A204.1 (cell line): ENCODE data around the gene MCUB.
"Not testable (repeated sequence)": the region's sequence is repeated elsewhere in the genome, so short reads cannot be mapped to it uniquely, and the experiment has no call there.

Experiments
- FAIRE-seq: peaks from 2 replicates; lab custom pipeline; 2012; peaks lifted over from hg19 to GRCh38; lab: Jason Lieb, UNC

MCUB gene

GRCh38 chr4:109559983-109560686 lies at the start of gene MCUB:
Gene MCUB, plus strand, starts transcription at chr4:109560246. Its CDS starts 92 bp downstream, at chr4:109560338.
- no peak for FAIRE-seq

DNA sequence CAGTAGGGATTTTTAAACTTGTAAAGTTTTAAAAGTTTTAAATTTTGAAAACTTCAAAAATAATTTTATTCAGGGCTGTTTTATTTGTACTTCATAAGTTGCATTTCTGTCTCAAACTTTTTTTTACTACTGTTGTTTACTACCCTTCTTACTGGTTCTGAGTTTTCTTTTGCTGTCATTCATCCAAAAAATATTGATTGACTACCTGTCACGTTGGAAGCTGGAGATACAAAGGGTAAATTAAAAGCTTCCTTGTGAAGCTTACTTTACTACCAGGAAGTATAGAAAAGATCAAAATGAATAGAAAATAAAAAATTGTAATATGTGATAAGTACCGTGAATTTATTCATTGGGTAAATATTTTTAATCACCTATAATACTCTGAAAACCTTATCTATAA lies 49.4 kb upstream of the MCUB start:
- peak; percentile 27 for FAIRE-seq

GRCh38 chr4:109511414-109511813 lies 48.6 kb upstream of the MCUB start:
- no peak for FAIRE-seq

GRCh38 chr4:109513368-109513767 lies 46.7 kb upstream of the MCUB start:
- FAIRE-seq, result not testable (repeated sequence)

- FAIRE-seq, result no peak
Observed at GRCh38 chr4:109532182-109532581, 27.9 kb upstream of the MCUB start.

DNA sequence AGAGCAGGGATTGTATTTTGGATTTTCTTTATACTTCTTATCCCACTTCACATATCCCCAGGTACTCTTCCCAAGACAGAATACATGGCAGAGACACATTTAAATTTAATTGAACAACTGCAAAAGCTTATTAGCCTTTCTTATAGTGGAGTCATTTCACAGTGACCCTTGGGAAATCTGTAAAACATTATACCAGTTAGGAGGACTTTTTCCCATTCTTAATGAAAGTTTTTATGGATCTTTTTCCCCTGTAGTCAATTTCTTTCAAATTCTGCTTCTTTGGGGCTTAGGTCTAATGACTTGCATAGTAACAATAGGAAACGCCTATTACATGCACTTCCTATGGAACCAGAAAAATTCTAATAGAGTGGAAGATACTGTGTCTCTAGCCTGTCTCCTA lies 14.6 kb upstream of the MCUB start:
- FAIRE-seq, result no peak

- FAIRE-seq, result no peak
Observed at GRCh38 chr4:109547394-109547793, 12.7 kb upstream of the MCUB start.

- no peak for FAIRE-seq
Observed at GRCh38 chr4:109548655-109549054, 11.4 kb upstream of the MCUB start.

- FAIRE-seq, result no peak
Observed at GRCh38 chr4:109552237-109552636, 7.8 kb upstream of the MCUB start.

DNA sequence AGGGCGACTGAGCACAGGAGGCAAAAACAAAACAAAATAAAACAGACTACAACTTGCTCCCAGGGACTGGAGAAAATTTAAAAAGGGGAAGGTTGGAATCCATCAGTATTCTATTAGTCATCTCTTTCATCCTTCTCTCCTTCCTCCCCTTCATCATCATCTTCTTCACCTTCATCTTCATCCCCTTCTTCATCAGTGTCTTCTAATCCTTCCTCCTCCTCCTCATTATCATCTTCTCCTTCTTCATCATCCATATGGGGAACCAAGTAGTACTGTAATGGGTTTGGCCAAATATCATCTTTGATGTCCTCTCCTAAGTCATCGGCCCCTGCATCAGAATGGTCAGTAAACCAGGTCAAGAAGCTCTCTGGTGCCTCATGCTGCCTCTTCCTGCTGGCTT lies 6.9 kb upstream of the MCUB start:
- no peak for FAIRE-seq

- FAIRE-seq, result no peak
Observed at GRCh38 chr4:109554971-109555370, 5.1 kb upstream of the MCUB start.

DNA sequence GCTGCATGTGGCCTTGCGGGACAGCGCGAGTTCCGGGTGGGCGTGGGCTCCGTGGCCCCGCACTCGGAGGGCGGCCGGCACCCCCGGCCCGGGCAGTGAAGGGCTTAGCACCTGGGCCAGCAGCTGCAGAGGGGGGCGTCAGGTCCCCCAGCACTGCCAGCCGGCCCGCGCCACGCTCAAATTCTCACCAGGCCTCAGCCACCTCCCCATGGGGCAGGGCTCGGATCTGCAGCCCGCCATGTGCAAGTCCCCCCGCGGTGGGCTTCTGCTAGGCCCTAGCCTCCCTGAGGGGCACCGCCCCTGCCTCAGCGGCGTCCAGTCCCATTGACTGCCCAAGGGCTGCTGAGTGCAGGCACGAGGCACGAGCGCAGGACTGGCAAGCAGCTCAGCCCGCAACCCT lies 2.6 kb upstream of the MCUB start:
- no peak for FAIRE-seq

DNA sequence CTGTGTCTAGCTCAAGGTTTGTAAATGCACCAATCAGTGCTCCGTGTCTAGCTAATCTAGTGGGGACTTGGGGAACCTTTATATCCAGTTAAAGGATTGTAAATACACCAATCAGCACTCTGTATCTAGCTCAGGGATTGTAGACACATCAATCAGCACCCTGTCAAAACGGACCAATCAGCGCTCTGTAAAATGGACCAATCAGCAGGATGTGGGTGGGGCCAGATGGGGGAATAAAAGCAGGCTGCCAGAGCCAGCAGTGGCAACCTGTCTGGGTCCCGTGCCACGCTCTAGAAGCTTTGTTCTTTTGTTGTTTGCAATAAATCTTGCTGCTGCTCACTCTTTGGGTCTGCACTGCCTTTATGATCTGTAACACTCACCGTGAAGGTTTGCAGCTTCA lies 2.0 kb upstream of the MCUB start:
- FAIRE-seq, result not testable (repeated sequence)

GRCh38 chr4:109559625-109559982 lies 442 bp upstream of the MCUB start:
- no peak for FAIRE-seq

DNA sequence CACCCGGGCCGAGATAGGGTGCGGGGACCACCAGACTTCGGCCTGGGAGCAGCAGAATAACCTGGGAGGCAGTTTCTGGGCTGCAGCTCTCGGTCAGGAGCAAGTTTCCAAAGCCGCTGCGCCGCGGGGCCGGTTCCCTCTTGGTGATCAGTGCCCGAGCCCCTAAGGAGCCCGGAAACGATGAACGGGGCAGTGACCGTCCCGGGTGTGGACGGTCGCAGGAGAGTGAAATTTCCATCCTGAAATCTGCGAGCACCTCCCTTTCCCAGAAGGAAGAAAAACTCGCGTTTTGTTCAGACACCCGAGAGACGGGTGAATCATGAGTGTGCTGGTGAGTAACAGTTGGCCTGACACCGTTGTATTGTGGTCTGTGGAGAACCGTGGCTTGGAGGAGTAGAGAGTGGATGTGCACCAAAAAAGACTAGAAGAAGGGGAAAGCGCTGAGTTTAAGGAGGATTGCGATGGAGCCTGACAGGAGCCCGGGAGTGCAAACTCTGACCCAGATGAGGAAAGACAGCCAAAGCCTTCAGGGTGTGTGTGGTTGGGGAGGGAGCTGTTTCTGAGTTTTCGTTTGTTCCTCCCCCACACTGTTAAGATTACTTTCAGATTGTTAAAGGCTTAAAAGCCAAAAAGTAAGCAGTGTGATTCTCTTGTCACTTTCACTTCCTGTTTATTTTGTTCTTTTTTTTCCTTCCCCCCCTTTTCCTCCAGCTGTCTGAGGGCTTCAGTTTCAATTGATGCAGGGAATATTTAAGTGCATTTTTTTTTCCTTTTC lies 828 bp downstream of the MCUB start:
- FAIRE-seq, result no peak

GRCh38 chr4:109562457-109563239 lies 2.6 kb downstream of the MCUB start:
- no peak for FAIRE-seq

DNA sequence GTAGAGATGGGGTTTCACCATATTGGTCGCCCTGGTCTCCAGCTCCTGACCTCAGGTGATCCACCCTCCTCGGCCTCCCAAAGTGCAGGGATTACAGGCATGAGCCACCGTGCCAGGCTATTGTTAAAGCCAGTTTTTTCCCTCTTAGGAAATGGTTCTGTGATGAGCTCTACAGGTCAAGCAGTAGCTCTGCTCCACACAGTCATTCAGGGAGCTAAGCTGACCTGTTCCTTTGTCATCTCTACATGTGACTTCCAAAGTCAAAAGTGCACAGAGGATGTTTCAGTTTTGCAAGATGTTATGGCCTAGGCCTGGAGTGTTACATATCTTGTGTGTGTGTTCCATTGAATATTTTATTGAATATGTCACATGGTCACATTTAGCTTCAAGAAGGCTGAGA lies 11.4 kb downstream of the MCUB start:
- no peak for FAIRE-seq

DNA sequence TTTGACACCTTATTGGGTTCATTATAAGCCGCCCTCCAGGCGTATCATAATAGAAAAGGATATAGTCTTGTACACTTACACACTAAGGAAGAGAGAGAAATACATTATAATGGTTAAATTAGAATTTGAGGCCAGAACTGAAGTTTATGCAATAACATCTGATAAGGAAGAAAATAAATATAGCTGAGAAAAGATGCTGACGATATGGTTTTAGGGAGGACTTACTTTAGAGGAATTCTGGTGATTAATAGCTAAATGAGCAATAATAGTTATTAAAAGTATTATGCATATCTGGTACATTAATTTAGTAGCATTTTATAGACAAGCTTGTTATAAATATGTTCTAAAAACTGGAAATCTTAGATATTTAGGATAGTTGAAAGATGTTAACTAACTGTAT lies 12.1 kb downstream of the MCUB start:
- FAIRE-seq, result no peak

DNA sequence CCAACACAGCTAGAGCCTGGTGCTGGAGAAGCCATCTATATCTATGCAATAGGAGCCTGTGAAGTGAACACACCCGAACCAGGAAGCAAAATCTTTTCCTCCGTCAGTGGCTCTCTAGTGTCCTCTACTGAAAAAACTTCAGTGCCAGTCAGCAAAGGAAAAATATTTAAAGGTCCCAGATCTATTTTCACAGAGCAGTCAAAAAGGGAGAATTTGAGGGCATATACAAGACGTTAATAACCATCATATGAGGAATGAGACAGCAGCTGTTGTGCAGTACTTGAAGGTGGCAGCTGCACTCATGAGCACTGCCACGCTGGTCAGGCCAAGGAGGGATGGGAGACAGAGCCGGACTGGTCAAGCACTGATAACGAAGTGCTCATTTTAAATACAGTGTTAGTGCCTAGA lies 14.4 kb downstream of the MCUB start:
- no peak for FAIRE-seq

- FAIRE-seq, result no peak
Observed at GRCh38 chr4:109574931-109575804, 15.1 kb downstream of the MCUB start.

GRCh38 chr4:109576462-109576861 lies 16.4 kb downstream of the MCUB start:
- no peak for FAIRE-seq

DNA sequence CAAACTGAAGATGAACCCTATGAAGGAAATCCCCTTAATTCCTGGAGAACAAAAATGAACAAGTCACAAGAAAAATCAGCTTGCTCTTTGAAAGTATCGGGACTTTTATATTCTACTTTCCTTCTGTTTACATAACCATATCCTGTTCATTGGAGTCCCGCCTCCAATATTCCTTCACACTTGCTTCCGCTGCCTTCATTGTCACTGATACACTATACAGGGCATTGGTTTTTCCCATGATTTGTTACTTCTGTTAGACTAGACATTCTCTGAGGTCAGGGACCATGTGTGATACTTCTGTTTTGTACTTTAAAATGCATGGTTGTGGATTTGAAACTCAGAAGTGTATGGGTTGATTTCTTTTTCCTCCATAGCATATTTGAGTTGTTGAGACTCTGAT lies 18.8 kb downstream of the MCUB start:
- FAIRE-seq, result no peak
